SU-DHL-6 (cell line): ENCODE measurements around the gene NUFIP1.
"Not testable (repeated sequence)": the region's sequence is repeated elsewhere in the genome, so short reads cannot be mapped to it uniquely, and the experiment has no call there.

ENCODE experiments used
- H2AFZ ChIP-seq: fragments of 200-600 bp; sonication (generic); 2 replicates; pipeline ENCODE4 v1.6.1; 2014; ENCODE audit warnings: low read depth, mild to moderate bottlenecking, moderate library complexity, mixed read lengths, antibody characterized with exemption, low read length; ENCODE audit not compliant: severe bottlenecking
- H3F3A ChIP-seq: fragments of 200-600 bp; shearing (Covaris generic); 2 replicates; pipeline ENCODE4 v1.6.0; 2016; ENCODE audit warnings: antibody characterized with exemption, mild to moderate bottlenecking; ENCODE audit not compliant: insufficient read depth
- H3K27ac ChIP-seq: fragments of 200-600 bp; sonication (generic); 2 replicates; pipeline ENCODE4 v1.5.1; 2016; ENCODE audit warnings: low read depth, mild to moderate bottlenecking, low read length, moderate library complexity, mixed read lengths
- H3K27me3 ChIP-seq: fragments of 200-600 bp; sonication (generic), shearing (Covaris generic); 2 replicates; pipeline ENCODE4 v1.6.0; 2014; ENCODE audit warnings: mild to moderate bottlenecking, low read length
- H3K36me3 ChIP-seq: fragments of 200-600 bp; sonication (generic); 2 replicates; pipeline ENCODE4 v1.6.1; 2014; ENCODE audit warnings: mild to moderate bottlenecking, low read length, mixed read lengths
- H3K4me2 ChIP-seq: fragments of 300-600, 200-600 bp; shearing (Covaris generic), sonication (generic); 2 replicates; pipeline ENCODE4 v1.6.0; 2014; ENCODE audit warnings: low read length, low read depth, mild to moderate bottlenecking; ENCODE audit not compliant: poor library complexity, severe bottlenecking
- H3K4me3 ChIP-seq: fragments of 200-600 bp; sonication (generic); 2 replicates; pipeline ENCODE4 v1.5.1; 2014; ENCODE audit warnings: antibody characterized with exemption, low read length, mild to moderate bottlenecking, mixed read lengths; ENCODE audit not compliant: insufficient read depth, poor library complexity, severe bottlenecking
- H3K79me2 ChIP-seq: fragments of 200-600 bp; sonication (generic); 2 replicates; pipeline ENCODE4 v1.6.1; 2014; ENCODE audit warnings: mild to moderate bottlenecking, low read length, moderate library complexity; ENCODE audit not compliant: insufficient read depth
- H3K9ac ChIP-seq: fragments of 200-600 bp; sonication (generic); 2 replicates; pipeline ENCODE4 v1.7.0; 2014; ENCODE audit warnings: mild to moderate bottlenecking, low read length
- H3K9me2 ChIP-seq: fragments of 200-600 bp; sonication (generic); replicated peaks from 2 replicates; pipeline ENCODE4 v1.6.1; 2014; ENCODE audit warnings: low read length; ENCODE audit not compliant: insufficient read depth
- H3K9me3 ChIP-seq: fragments of 200-600 bp; sonication (generic); 2 replicates; pipeline ENCODE4 v1.6.1; 2014; ENCODE audit warnings: low read length, mixed read lengths; ENCODE audit not compliant: insufficient read depth
- H4K20me1 ChIP-seq: fragments of 200-600 bp; sonication (generic); 2 replicates; pipeline ENCODE4 v1.6.1; 2014; ENCODE audit warnings: low read depth, mild to moderate bottlenecking, antibody characterized with exemption, low read length, moderate library complexity, mixed read lengths
- CTCF ChIP-seq: fragments of 200-600 bp; sonication (generic); IDR thresholded peaks from one replicate; pipeline ENCODE4 v1.5.1; 2017; ENCODE audit warnings: antibody characterized with exemption, mild to moderate bottlenecking, low read length, moderate library complexity; ENCODE audit not compliant: insufficient read depth, poor library complexity, severe bottlenecking
- EZH2phosphoT487 ChIP-seq: fragments of 200-600 bp; sonication (generic), shearing (Covaris generic); conservative IDR thresholded peaks from 2 replicates; pipeline ENCODE4 v1.6.1; 2018; ENCODE audit warnings: mild to moderate bottlenecking, antibody characterized with exemption, low read length, moderate library complexity, mixed read lengths

The NUFIP1 gene

GRCh38 chr13:44952671-44953070 lies 36.6 kb downstream of the NUFIP1 start:
- Histone ChIP-seq H2AFZ (no peak overlapping the region), H3K9me2 (no peaks in the 10 kb centered on the region), H3K27me3 (no peaks in the 10 kb centered on the region), H3K27ac (no peak overlapping the region), H3K9ac (no peak overlapping the region), H3K4me2 (no peak overlapping the region), H3K4me3 (no peak overlapping the region), H3K36me3 (no peaks in the 10 kb centered on the region), H3K9me3 (no peaks in the 10 kb centered on the region), H3F3A (no peaks in the 10 kb centered on the region), H4K20me1 (no peaks in the 10 kb centered on the region), H3K79me2 (no peaks in the 10 kb centered on the region)
- no peak for TF ChIP-seq CTCF
- no peak for TF ChIP-seq EZH2phosphoT487

GRCh38 chr13:44951184-44951583 lies 38.1 kb downstream of the NUFIP1 start:
- H3K4me2 ChIP-seq: no peak overlapping the region
- no peaks in the 10 kb centered on the region for H3K9me3 ChIP-seq
- no peak for TF ChIP-seq CTCF
- no peak for TF ChIP-seq EZH2phosphoT487
- H4K20me1 ChIP-seq: no peaks in the 10 kb centered on the region
- no peak overlapping the region for H3K27ac ChIP-seq
- no peak overlapping the region for H3K4me3 ChIP-seq
- H3K9me2 ChIP-seq: no peaks in the 10 kb centered on the region
- H3F3A ChIP-seq: no peaks in the 10 kb centered on the region
- H3K9ac ChIP-seq: no peak overlapping the region
- H3K79me2 ChIP-seq: no peaks in the 10 kb centered on the region
- no peak overlapping the region for H2AFZ ChIP-seq
- H3K27me3 ChIP-seq: no peaks in the 10 kb centered on the region
- no peaks in the 10 kb centered on the region for H3K36me3 ChIP-seq

- H4K20me1 ChIP-seq, H3K9me2 ChIP-seq, H3K36me3 ChIP-seq, H3F3A ChIP-seq, H3K9me3 ChIP-seq, H3K4me2 ChIP-seq, H3K27ac ChIP-seq, H3K27me3 ChIP-seq, H3K79me2 ChIP-seq, H3K9ac ChIP-seq, H2AFZ ChIP-seq, H3K4me3 ChIP-seq: not testable (repeated sequence)
Observed at GRCh38 chr13:44943411-44943810, 45.9 kb downstream of the NUFIP1 start.

- TF ChIP-seq CTCF (no peak), EZH2phosphoT487 (no peak)
- Histone ChIP-seq H3K4me2 (no peak overlapping the region), H4K20me1 (no peaks in the 10 kb centered on the region), H3K27ac (no peak overlapping the region), H3K9me3 (no peaks in the 10 kb centered on the region), H3K4me3 (no peak overlapping the region), H3K79me2 (no peaks in the 10 kb centered on the region), H3K9me2 (no peaks in the 10 kb centered on the region), H3F3A (no peaks in the 10 kb centered on the region), H3K27me3 (no peaks in the 10 kb centered on the region), H2AFZ (no peak overlapping the region), H3K9ac (no peak overlapping the region), H3K36me3 (no peaks in the 10 kb centered on the region)
Observed at GRCh38 chr13:44938854-44939253, 50.4 kb downstream of the NUFIP1 start.
